Thoracic aorta (tissue), 2 donors: ENCODE measurements around the gene NFIX. TPM values are rescaled to one million over a fixed set of nuclear protein-coding genes. Genes with fewer than 3 reads are reported as not detected.
A peak's percentile ranks its signal among the peaks of the same experiment; 100 is the strongest.

Experiments used
- ATAC-seq: fragments of 150-250 bp; one replicate; pipeline ENCODE4 v1.8.0; 2017; ENCODE audit warnings: low read depth; ENCODE audit not compliant: insufficient number of reproducible peaks, low FRiP score
- DNase-seq: peaks from one replicate; pipeline ENCODE4 v3.0.0-alpha.2; 2020; ENCODE audit warnings: low spot score
- H3K27ac ChIP-seq, 2 donors: fragments of 200-600 bp; sonication (generic); 1 replicate in 1 of 2; 2 replicates in 1 of 2; pipeline ENCODE4 v1.5.1; 2016; ENCODE audit warnings: mild to moderate bottlenecking in 2 of 2, moderate library complexity in 2 of 2
- H3K27me3 ChIP-seq: fragments of 200-600 bp; sonication (generic); replicated peaks from 2 replicates; pipeline ENCODE4 v1.6.0; 2016; ENCODE audit warnings: mild to moderate bottlenecking; ENCODE audit not compliant: insufficient read depth
- H3K36me3 ChIP-seq: fragments of 200-600 bp; sonication (generic); one replicate; pipeline ENCODE4 v1.5.1; 2016
- H3K4me1 ChIP-seq, 2 donors: fragments of 200-600 bp; sonication (generic); 1 replicate in 1 of 2; 2 replicates in 1 of 2; pipeline versions ENCODE4 v1.5.1 to v1.6.0; 2016; ENCODE audit warnings: low read depth in 2 of 2, mild to moderate bottlenecking in 1 of 2; ENCODE audit not compliant: control insufficient read depth in 1 of 2
- H3K4me3 ChIP-seq: fragments of 200-600 bp; sonication (generic); 2 replicates; pipeline ENCODE4 v1.5.1; 2016; ENCODE audit warnings: mild to moderate bottlenecking
- H3K9me3 ChIP-seq: fragments of 200-600 bp; sonication (generic); 2 replicates; pipeline ENCODE4 v1.5.1; 2016
- total RNA-seq, 2 donors: library from RNA; depleted of rRNA; stranded (reverse); fragments of >200 nt; gene quantifications; one replicate each; pipeline versions ENCODE4 v1.1.0 to v1.2.3, GENCODE V29; 2016
- TF ChIP-seq, protein P1 (sequence below): fragments of 200-600 bp; sonication (generic); IDR thresholded peaks from one replicate; pipeline ENCODE4 v1.5.1; 2019; ENCODE audit warnings: antibody characterized with exemption

The NFIX gene
- total RNA-seq, 2 donors from 2014 or later: 126 to 145 TPM

DNA sequence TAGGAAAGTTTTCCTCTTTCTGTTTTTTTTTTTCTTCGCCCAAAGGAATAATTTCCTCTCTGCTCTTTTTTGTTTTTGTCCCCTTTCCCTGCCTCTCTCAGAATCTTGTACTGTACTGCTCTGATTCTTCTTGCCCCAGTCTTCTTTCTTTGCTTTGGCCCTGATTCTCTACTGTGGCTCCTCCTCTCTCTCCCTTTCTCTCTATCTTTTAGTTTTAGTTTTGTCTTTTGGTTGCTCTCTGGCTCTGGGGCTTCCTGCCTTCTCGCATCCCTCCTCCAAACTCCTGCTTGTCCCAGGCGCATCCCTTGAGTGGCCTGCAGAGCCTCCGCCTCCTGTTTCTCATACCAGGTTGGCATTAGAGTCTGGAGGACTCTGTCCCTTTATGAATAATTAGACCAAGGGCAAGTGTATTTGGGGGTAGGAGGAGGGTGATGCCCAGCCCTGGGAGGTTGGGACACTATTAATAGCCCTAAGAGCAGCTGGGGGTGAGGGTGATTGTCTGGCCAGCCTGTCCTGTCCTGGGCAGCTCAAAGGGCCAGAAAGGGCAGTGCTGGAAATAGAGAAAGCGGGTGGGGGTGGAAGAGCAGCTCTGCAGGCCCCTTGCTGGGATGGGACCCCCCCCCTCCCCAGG is 68.3 kb downstream of the NFIX start:
- DNase-seq (no peak), ATAC-seq (no peak)
- Histone ChIP-seq H3K9me3 (no peaks in the 10 kb centered on the region), H3K27ac (peak overlapping the region; percentile 99 to 100), H3K4me1 (peaks cover 86 to 99% of the 10 kb centered on the region in 2 donors), H3K4me3 (peak overlapping the region; percentile 33), H3K27me3 (no peaks in the 10 kb centered on the region), H3K36me3 (no peaks in the 10 kb centered on the region)
- TF ChIP-seq, protein P1, sequence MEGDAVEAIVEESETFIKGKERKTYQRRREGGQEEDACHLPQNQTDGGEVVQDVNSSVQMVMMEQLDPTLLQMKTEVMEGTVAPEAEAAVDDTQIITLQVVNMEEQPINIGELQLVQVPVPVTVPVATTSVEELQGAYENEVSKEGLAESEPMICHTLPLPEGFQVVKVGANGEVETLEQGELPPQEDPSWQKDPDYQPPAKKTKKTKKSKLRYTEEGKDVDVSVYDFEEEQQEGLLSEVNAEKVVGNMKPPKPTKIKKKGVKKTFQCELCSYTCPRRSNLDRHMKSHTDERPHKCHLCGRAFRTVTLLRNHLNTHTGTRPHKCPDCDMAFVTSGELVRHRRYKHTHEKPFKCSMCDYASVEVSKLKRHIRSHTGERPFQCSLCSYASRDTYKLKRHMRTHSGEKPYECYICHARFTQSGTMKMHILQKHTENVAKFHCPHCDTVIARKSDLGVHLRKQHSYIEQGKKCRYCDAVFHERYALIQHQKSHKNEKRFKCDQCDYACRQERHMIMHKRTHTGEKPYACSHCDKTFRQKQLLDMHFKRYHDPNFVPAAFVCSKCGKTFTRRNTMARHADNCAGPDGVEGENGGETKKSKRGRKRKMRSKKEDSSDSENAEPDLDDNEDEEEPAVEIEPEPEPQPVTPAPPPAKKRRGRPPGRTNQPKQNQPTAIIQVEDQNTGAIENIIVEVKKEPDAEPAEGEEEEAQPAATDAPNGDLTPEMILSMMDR: no peak

DNA sequence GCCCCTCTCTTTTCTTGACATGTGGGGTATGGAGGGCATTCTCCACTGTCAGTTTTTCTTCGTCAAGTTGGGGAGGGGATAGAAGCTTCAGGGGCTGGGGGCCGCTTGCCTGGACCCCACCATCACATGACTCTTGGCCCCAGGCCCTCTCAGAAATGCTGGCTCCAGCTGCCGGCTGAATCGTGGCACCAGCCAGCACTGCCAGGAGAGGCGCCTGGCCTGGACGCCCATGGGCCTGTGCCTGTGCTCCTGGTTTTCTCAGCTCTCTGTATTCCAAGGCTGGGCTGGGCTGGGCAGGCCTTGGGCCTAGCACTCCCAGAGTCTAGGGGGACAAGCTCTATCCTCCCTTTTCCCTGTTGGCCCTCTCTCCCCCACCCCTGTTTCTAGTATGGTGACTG is 68.8 kb downstream of the NFIX start:
- no peak for ATAC-seq
- DNase-seq: no peak
- Histone ChIP-seq H3K4me3 (peak overlapping the region; percentile 33), H3K27ac (peak overlapping the region; percentile 99 to 100), H3K9me3 (no peaks in the 10 kb centered on the region), H3K36me3 (no peaks in the 10 kb centered on the region), H3K4me1 (peaks cover 87 to 99% of the 10 kb centered on the region in 2 donors), H3K27me3 (no peaks in the 10 kb centered on the region)
- TF ChIP-seq, protein P1: no peak

DNA sequence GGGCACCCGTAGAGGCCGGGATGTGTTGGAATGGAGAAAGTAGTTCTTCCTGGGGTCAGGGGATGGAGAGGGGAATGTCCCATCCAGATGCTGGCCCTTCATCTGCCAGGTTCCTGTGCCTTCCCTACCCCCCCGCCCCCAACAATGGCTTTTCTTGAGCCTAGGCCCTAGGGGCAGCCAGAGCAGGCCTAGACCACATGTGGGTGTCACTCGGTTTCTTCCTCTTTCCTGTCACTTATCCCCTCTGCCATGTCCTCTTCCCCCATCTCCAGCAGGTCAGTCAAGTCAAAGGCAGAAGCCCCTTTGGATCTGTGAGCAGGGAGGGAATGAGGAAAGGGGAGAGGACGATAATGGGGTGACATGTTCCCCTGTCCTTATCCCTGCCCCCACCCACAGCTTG is 71.0 kb downstream of the NFIX start:
- Histone ChIP-seq H3K27me3 (no peaks in the 10 kb centered on the region), H3K4me1 (peaks cover 81 to 99% of the 10 kb centered on the region in 2 donors), H3K27ac (peak overlapping the region; percentile 99 to 100), H3K4me3 (peak overlapping the region; percentile 8), H3K9me3 (no peaks in the 10 kb centered on the region), H3K36me3 (no peaks in the 10 kb centered on the region)
- TF ChIP-seq, protein P1: no peak
- ATAC-seq (no peak), DNase-seq (no peak)

DNA sequence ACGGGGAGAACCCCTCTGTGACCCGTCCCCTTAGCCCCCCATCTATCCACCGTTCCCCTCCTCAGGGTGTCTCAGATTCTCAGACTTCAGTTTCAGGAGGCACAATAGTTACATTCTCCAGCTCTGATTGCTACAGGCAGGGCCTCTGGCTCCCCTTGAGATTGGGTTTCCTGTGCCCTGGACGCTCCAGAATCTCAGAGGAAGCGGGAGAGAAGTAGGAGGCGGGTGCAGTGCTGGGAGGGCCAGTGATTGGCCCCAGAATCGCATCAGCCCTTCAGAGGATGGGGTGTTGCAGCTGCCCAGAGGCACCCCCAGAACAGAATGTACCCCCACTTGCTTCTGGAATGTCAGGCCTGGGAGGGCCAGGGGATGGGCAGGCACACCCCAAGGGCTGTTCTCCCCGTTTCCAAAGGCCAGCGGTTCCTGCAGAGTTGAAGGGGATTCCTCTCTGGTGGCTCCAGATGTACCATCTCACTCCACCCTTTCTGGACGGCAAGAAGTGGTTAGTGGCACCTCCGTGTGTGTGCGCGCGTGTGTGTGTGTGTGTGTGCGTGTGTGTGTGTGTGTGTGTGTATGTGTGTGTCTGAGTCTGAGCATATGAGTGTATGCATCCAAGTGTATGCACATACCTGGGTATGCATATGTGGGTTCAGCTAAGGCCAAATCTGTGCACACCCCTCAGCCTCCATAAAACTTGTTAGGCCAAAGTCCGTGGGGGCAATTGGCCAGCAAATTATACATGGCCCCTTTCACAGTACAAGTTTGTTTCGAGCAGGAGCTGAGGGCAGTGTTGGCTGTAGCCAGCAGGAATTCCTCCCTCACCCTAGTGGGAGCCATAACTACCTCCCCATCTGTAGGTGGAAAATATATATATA is 71.9 kb downstream of the NFIX start:
- Histone ChIP-seq H3K27me3 (no peaks in the 10 kb centered on the region), H3K27ac (peak overlapping the region; percentile 99 to 100), H3K36me3 (no peaks in the 10 kb centered on the region), H3K9me3 (no peaks in the 10 kb centered on the region), H3K4me3 (peak overlapping the region; percentile 7), H3K4me1 (peaks cover 73 to 99% of the 10 kb centered on the region in 2 donors)
- no peak for ATAC-seq
- DNase-seq: no peak
- TF ChIP-seq, protein P1: no peak

DNA sequence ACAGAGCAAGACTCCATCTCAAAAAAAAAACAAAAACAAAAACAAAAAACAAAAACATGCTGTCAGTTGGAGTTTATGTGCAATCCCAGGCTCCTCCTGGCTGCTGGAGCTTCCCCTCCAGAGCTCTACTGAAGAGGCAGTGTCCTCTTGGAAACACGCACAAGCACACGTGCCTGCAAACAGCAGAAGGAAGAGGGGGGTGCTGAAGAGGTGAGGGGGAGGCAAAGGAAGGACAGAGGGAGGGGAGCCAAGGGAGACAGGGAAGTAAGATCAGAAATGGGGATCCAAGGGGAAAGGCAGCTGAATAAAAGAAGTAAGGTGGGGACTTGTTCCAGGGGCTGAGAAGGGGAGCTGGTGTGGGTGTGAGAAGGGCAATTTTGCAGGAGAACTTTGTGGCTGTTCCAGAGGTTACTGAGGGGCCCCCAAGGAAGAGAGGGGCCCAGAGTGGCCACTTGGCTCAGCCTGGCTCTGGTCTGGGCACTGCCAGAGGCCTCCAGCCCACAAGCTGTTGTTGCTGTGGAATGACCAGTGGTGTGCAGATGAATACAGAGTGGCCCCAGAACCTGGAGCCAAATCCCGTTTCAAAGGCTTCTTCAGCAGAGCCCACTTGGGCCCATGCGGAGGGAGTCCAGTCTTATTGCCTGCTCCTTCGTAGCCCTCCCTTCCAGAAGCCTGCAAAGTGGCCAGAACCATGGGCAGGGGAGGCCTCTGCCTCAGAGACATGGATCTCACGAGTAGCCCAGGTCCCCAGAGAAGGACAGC is 73.0 kb downstream of the NFIX start:
- no peaks in the 10 kb centered on the region for H3K27me3 ChIP-seq
- no peaks in the 10 kb centered on the region for H3K36me3 ChIP-seq
- peaks cover 64 to 98% of the 10 kb centered on the region in 2 donors for H3K4me1 ChIP-seq
- DNase-seq (no peak), ATAC-seq (no peak)
- TF ChIP-seq, protein P1: no peak
- no peaks in the 10 kb centered on the region for H3K9me3 ChIP-seq
- no peak overlapping the region for H3K4me3 ChIP-seq
- H3K27ac ChIP-seq: peak overlapping the region; percentile 99 to 100
